Neural cell (in vitro differentiated cells): Measurements from ENCODE around the gene CADM3.

ENCODE experiments used
- EP300 ChIP-seq: fragments of 450-650 bp; conservative IDR thresholded peaks from 2 replicates; pipeline ENCODE4 v1.6.1; 2014; ENCODE audit warnings: antibody characterized with exemption, mild to moderate bottlenecking, moderate library complexity; ENCODE audit not compliant: poor library complexity, severe bottlenecking
- POLR2AphosphoS5 ChIP-seq: IDR thresholded peaks from 2 replicates; pipeline ENCODE4 v1.6.1; 2012
- TF ChIP-seq, protein P1 (sequence below): fragments of 450-650 bp; IDR thresholded peaks from 2 replicates; pipeline ENCODE4 v1.5.1; 2014; ENCODE audit warnings: antibody characterized with exemption, mild to moderate bottlenecking, moderate library complexity; ENCODE audit not compliant: poor library complexity, severe bottlenecking

DNA sequence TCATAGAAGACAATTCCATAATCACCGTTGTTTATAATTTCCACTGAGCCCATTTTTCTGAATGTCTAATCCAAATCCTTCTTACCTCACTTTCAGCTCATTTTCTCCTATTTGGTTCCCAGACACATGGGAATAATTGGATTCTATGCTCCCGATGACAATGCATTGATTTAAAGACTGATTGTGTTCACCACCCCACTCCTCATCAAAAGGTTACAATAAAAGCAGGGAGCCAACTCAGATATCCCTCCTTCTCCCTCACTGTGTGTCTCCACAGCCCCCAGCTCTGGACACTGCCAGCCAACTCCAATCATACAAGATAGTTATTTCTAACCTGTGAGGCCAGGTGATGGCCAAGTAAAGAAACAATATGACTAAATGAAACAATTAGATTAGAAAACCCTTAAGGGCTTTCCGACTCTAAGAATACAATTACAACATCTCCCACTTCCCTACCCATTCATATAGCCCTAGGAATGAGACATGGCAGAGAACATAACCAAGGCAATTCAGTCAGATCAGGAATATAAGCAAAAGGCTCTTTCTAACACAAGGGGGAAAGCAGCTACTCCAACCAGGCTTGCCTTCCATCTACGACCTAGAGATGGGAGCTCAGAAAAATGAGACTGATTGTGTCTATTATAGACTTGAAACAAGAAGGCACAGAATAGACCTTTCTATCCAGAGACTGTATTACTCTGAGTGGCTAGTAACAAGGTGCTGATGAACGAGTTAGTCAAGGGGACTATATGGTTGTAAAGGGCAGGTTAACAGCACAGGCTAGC lies 28.5 kb upstream of the CADM3 start:
- TF ChIP-seq, protein P1, sequence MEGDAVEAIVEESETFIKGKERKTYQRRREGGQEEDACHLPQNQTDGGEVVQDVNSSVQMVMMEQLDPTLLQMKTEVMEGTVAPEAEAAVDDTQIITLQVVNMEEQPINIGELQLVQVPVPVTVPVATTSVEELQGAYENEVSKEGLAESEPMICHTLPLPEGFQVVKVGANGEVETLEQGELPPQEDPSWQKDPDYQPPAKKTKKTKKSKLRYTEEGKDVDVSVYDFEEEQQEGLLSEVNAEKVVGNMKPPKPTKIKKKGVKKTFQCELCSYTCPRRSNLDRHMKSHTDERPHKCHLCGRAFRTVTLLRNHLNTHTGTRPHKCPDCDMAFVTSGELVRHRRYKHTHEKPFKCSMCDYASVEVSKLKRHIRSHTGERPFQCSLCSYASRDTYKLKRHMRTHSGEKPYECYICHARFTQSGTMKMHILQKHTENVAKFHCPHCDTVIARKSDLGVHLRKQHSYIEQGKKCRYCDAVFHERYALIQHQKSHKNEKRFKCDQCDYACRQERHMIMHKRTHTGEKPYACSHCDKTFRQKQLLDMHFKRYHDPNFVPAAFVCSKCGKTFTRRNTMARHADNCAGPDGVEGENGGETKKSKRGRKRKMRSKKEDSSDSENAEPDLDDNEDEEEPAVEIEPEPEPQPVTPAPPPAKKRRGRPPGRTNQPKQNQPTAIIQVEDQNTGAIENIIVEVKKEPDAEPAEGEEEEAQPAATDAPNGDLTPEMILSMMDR = no peak
- no peak for TF ChIP-seq EP300
- no peak for TF ChIP-seq POLR2AphosphoS5
